Lung microvascular endothelial cell (primary cell): ENCODE data around the gene ATMIN. TPM values are rescaled to one million over a fixed set of nuclear protein-coding genes. Genes with fewer than 3 reads are reported as not detected.

ENCODE experiments used
- DNase-seq, 2 donors: peaks; one replicate each; pipeline versions ENCODE4 v3.0.0 to v3.0.0-alpha.2; 2010; ENCODE audit warnings: low read depth in 2 of 2
- total RNA-seq: library from RNA; depleted of rRNA; stranded (reverse); fragments of >200 nt; gene quantifications from 2 replicates; pipeline ENCODE4 v1.2.1, GENCODE V29; 2014

The ATMIN gene
- total RNA-seq, 1 donor from 2014 or later: 38.3 TPM

DNA sequence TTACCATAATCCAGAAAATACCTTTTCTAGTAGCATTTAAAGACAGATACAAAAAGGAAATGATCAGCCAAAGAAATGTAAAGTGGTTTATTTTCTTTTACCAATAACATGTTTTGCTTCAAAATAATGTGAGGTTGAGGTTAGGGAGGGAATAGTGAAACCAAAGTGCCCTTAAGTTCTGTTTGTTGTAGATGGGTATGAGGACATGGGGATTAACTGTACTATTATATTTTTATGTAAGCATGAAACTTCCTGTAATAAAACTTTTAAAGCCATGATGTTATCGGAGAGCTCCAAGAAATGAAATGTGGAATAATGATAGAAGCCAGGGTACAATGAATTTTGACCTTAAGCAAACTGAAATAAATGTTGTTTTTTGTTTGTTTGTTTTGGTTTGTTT lies 31.5 kb downstream of the ATMIN start:
- DNase-seq: no peak

DNA sequence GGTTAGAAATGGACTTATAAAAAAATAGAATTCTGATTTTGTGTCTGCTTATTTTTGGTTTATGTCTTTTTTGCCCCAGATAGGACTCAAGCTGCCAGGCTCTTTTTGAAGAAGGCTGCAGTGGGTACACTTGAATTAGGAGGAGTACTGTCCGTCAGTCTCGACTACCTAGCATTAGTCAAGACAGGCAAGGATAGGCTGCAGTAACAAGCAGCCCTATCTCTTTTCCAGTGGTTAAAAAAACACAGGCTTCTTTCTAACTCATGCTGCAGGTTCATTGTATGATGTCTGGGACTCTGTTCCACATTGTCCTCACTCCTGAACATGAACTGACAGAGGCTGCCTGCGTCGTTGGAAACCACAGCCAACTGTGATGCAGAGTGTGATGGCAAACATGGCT lies 33.4 kb downstream of the ATMIN start:
- DNase-seq: no peak

DNA sequence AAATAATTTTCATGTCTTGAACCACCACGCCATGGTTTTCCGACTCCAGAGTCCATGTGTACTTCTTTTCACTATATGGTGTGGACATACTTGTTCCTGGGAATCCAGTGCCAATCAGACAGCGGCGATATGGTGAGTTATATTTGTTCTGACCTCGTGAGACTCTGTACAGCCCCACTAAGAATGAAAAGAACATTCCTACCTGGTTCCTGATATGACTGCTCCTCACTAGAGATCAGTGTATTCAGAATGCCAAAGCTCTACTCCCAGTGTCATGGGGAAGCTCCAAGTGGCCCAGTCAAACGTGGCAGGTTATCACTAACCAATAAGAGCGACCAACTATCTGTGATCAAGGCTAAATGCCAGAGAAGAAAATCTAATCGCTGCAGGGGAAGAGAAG lies 35.3 kb downstream of the ATMIN start:
- DNase-seq: no peak

DNA sequence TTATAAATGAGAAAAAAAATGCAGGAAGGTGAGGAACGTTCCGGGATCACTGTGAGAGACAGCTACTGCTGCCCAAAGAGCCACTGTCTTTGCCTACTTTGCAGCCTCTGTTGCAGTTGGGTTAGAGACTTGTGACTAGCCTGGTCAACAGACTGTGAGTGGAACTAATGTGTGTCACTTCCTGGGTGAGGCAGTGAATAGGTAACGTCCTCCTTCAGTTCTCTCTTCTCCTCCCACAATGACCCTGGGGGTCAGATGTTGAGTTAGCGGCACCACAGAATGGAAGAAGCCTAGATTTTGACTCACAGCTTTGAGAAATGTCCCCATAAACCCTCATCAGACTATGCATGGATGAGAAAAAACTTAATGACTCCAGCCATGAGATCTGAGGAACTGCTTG lies 36.2 kb downstream of the ATMIN start:
- peak in 1 of 2 donors; percentile 2 for DNase-seq

DNA sequence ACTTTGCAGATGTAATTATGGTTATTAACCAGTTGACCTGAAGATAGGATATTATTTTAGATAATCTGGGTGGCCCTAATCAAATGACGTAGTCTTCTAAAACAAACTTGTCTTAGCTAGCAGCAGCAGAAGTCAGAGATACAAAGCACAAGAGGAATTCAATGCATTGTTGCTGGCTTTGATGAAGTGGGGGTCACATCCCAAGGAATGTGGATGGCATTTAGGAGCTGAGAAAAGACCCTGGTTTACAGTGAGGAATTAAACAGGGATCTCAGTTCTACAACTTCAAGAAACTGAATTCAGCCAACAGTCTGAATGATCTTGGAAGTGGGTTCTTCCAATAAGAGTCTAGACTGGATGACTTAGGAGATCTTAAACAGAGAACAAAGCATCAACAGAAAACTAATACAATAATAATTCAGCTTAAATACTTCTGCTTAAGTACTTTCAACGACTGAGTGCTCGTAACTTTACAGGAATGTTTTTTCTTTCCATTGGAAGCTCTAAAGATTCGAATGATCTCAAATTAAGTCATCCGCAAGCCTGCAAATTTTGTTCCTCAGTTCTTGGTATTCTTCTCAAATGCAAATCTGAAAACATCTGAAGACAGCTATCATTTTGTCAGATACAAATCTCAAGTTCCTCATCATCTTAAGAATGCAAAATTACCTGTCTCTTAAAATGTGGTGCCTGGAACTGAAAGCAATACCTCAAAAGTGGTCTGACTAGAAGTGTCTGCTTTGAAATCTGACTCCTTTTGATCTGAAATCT lies 38.1 kb downstream of the ATMIN start:
- DNase-seq: no peak

DNA sequence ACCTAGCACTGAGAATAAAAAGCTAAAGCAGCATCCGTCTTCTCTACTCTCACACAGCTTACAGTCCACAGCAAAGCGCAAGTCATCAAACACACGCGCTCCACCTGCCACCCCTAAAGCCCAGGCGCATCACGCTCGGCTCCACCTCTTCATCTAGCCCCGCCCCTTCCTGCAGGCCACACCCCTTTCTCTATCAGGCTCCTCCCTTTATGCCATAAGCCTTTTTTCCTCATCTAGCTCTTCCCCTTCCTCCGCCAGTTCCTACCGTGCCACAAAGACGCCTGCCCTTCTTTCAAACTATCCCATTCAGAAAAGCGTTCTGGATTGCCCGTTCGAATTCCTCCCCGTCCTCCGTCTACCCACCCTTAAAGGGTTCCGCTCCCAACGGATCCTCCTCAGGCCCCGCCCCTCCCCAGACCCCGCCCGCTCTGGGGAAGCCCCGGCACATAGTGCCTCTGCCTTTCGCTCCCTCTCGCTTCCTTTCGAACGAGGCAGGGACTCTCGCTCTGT lies 41.0 kb downstream of the ATMIN start:
- DNase-seq: peak; percentile 84 to 90

DNA sequence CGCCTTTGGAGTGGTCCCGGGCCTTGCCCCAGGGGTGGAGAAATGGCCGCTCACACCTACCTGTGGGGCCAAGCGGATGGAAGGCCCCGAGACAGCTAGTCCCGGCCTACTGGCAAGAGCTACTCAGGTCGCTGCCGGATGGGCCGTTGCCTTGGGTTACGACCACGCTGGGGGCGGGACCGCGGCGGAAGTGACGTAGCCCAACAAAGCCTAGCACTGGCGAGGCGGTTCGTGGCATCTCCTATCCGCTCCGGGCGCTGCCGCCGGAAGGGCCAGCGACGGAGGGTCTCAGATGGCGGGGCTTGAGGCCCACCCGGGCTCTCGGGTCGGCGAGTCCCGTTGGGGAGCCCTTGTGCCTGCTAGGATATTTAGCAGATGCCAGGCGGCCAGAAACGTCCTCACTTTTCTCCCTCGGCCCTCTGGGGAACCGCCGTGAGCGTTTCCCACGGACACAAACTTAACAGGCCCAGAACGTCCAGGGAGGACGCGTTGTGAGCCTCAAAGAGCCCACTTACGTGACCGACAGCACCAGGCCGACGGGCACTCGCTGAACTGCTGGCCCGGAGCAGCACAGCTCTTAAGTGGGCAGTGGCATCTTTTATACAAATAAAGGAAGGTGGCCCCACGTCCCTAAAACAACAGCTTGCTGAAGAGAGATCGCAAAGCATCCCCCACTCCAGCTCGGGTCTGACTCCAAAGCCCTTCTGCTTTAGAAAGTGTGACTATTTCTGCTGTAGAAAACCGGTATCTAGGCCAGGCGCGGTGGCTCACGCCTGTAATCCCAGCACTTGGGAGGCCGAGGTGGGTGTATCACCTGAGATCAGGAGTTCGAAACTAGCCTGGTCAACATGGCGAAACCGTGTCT lies 41.7 kb downstream of the ATMIN start, which contains the start of gene C16orf46:
TSS of gene C16orf46 (minus strand) at position 163 of the 865 bp plus-strand sequence. CDS start 13,283 bp downstream, outside the sequence.
- peak; percentile 96 to 98 for DNase-seq

DNA sequence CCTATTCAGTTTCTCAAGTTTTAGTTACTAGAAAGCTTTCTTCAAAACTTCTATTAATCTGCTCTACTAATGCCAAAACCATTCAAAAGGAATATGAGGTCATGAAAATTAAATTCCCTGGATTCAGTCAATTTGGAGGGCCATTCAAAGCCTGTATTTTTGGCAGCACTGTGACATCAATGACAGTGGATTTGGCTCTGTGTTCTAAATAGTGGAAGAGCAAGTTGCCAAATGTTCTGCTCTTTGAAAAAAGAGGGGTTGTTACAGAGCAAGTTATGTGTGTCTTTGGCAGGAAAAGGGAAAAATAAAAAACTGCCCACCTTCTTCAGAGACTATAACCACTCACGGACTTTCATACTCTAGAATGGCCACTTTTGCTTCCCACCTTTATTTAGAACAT lies 44.6 kb downstream of the ATMIN start:
- DNase-seq: no peak

DNA sequence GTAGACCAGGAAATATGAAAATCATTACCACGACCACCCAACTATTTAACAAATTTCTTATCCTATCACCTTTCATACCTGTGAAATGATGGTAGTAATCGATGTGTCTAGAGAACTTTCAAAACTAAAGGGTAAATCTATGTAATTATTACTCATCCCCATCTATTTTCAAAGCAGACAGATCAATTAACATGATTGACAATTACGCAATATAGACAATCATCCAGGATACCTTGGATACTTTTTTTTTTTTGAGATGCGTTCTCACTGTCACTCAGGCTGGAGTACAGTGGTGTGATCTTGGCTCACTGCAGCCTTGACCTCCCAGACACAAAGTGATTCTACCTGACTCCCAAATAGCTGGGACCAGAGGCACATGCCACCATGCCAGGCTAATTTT lies 45.4 kb downstream of the ATMIN start:
- no peak for DNase-seq

DNA sequence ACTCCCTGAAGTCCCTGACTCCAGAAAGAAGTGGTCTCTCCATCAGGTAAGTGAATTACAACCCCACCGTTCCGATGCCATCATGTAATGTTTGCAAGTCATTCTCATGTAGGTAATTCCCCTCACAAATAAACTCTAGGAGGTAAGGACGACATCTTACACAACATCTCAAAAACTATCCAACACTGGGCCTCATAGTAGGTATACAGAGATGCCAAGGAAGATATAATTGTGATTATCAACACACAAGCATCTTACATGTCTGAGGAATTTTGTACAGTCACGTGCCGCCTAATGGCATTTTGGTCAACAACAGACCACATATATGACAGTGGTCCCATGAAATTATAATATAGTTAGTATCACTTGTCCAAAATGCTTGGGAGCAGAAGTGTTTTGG lies 53.2 kb downstream of the ATMIN start:
- DNase-seq: no peak

DNA sequence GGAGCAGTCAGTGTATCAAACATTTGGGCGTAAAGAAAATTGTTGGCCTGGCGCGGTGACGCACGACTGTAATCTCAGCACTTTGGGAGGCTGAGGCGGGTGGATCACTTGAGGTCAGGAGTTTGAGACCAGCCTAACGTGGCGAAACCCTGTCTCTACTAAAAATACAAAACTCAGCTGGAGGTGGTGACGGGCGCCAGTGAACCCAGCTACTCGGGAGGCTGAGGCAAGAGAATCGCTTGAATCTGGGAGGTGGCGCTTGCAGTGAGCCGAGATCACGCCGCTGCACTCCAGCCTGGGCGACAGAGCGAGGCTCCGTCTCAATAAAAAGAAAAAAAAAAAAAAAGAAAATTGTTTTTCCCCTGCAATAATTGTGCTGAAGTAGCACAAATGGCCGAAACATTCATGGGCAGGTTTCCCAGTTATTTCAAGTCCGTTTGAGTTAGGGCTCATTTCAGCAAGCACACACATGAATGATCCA lies 59.2 kb downstream of the ATMIN start:
- DNase-seq: peak in 1 of 2 donors; percentile 47

DNA sequence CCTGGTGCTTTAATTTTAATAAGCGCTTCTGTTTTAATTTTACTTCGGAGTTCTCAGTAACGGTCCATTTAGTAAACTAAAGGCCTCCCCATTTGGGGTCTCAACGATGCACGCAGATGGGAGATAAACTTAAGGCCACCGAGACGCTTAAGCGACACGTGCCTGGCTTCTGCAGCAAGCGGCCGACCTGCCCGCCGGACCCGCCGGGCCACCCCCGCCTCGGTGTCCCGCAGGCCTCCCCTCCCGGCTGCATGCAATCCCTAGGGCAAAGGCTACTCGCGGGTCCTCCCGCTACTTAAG lies 60.0 kb downstream of the ATMIN start:
- DNase-seq: no peak

DNA sequence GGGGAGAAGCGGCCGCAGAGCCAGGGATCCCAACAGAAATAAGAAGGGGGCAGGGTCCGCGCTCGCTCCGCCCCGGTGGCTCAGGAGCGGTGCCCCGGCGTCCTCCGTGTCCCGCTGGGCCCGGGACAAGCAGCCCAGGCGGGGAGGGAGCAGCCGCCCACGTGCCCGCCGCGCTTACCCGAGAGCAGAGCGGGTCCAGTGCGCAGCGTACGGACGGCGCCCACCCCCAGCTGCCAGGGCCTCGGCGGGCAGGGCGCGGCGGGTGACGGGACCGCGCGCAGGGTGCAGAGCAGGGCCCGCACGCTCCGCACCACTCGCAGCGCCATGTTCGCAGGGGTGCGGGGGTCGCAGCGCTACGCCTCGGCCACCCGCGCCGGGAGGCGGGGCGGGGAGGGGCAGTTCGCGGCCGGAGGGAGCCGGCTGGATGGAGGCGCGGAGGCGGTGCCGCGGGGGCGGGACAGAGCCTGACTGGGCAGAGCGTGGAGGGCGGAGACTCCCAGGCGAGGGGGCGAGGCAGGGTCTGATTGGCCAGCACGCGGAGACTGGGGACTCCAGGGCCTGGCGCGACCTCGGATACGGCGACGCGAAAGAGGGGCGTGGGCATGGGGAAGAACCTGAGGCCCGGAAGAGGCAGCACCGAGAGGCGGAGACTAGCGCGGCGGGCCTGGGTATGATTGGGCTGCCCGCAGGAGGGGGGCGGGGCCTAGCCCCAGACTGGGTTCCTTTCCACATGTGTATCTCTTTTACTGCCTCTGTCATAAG lies 60.5 kb downstream of the ATMIN start, which contains the start of gene GCSH:
TSS of gene GCSH (minus strand) at position 443 of the 762 bp plus-strand sequence. CDS start at position 326, 117 bp downstream.
- peak; percentile 99 to 100 for DNase-seq

DNA sequence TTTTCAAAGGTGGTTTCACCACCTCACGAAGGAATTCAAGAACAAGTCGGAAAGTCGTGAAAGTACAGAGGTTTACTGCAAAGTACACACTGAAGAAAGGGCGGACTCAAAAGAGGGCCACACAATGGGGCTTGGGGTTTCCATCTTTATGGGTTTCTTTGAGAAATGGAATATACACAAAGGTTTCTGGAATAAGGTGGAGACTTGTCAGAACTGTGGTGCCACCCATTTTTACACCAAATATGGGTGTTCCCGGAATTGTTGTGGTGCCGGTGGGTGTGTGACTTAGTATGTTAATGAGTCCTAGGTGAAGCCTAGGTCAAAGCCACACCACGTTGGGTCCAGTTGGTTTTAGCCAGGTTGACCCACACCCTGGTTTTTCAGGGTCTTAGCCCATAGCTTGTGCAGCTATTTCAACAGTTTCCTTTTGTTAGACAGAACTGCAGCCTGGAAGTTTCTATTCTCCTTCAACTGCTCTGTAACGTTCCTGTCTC lies 61.1 kb downstream of the ATMIN start:
- no peak for DNase-seq

Other genes with a start within 250 kb of the ATMIN start
- 20.3 and 29.0 TPM in 2 replicates for gene CDYL2, start 231.2 kb upstream of the ATMIN start, total RNA-seq
- 32.0 and 47.8 TPM in 2 replicates for gene CMC2, start 29.0 kb upstream of the ATMIN start, total RNA-seq
- 18.3 and 29.6 TPM in 2 replicates for gene CENPN, start 28.6 kb upstream of the ATMIN start, total RNA-seq
- under 0.01 and 0.20 TPM in 2 replicates for gene C16orf46, start 41.4 kb downstream of the ATMIN start, total RNA-seq
- 7.5 and 8.3 TPM in 2 replicates for gene GCSH, start 60.6 kb downstream of the ATMIN start, total RNA-seq
- gene BCO1, start 202.8 kb downstream of the ATMIN start, total RNA-seq: under 0.01 TPM in 1 of 2 replicates, not detected in the other